SK-N-SH (cell line): ENCODE data around the gene GATA2. TPM values are rescaled to one million over a fixed set of nuclear protein-coding genes. Genes with fewer than 3 reads are reported as not detected.
A peak's percentile ranks its signal among the peaks of the same experiment; 100 is the strongest.

Source experiments
- CTCF ChIA-PET: fragments of 300-600, 350-600 bp; formaldehyde crosslinking; extraction: SDS; loops from one replicate; lab custom pipeline; 2021; lab: Yijun Ruan, JAX
- POLR2A ChIA-PET: fragments of 350-600 bp; sonication (Branson Sonifier 250); formaldehyde crosslinking; extraction: SDS; loops from one replicate; lab custom pipeline; 2020; ENCODE audit warnings: antibody characterized with exemption, inconsistent platforms; lab: Yijun Ruan, JAX
- DNase-seq: peaks from one replicate; pipeline ENCODE4 v3.0.0; 2012
- H2AFZ ChIP-seq: fragments of 200-600 bp; sonication (generic); 2 replicates; pipeline ENCODE4 v1.8.1; 2016; ENCODE audit warnings: antibody characterized with exemption, mild to moderate bottlenecking, low read depth
- H3F3A ChIP-seq: fragments of 200-600 bp; sonication (generic); replicated peaks from 2 replicates; pipeline ENCODE3; 2016; ENCODE audit warnings: antibody characterized with exemption, mild to moderate bottlenecking; ENCODE audit not compliant: insufficient read depth
- H3K27ac ChIP-seq, 2 experiments: fragments of 200-500 bp in 1 of 2; fragments of 200-600 bp in 1 of 2; sonication (Bioruptor generic) in 1 of 2; sonication (generic), shearing (Covaris generic) in 1 of 2; 2 replicates each; pipeline versions ENCODE4 v1.5.1 to v1.6.1; 2014 to 2016; ENCODE audit warnings: low read depth in 2 of 2, inconsistent platforms in 1 of 2, low read length in 1 of 2, mild to moderate bottlenecking in 1 of 2, mixed read lengths in 1 of 2
- H3K27me3 ChIP-seq: fragments of 200-600 bp; sonication (generic), shearing (Covaris generic); 2 replicates; pipeline ENCODE4 v1.6.1; 2016; ENCODE audit warnings: mixed run types; ENCODE audit not compliant: insufficient read depth
- H3K36me3 ChIP-seq, 2 experiments: fragments of 200-500 bp in 1 of 2; fragments of 200-600 bp in 1 of 2; sonication (Bioruptor generic) in 1 of 2; sonication (generic) in 1 of 2; replicated peaks in 1 of 2; 2 replicates each; pipeline versions ENCODE3 to v1.5.1; 2014 to 2016; ENCODE audit warnings: low read length in 1 of 2, mild to moderate bottlenecking in 1 of 2; ENCODE audit not compliant: insufficient read depth in 2 of 2, control insufficient read depth in 1 of 2
- H3K4me1 ChIP-seq, 2 experiments: fragments of 200-500 bp in 1 of 2; fragments of 200-600 bp in 1 of 2; sonication (Bioruptor generic) in 1 of 2; sonication (generic), shearing (Covaris generic) in 1 of 2; 2 replicates each; pipeline versions ENCODE4 v1.5.1 to v1.6.1; 2014 to 2016; ENCODE audit warnings: low read depth in 1 of 2, low read length in 1 of 2, mixed run types in 1 of 2; ENCODE audit not compliant: insufficient read depth in 2 of 2, control insufficient read depth in 1 of 2
- H3K4me2 ChIP-seq: fragments of 200-600 bp; sonication (generic), shearing (Covaris generic); 2 replicates; pipeline ENCODE4 v1.6.1; 2017; ENCODE audit warnings: mixed run types
- H3K4me3 ChIP-seq, 2 experiments: fragments of 200-500 bp in 1 of 2; fragments of 200-600 bp in 1 of 2; sonication (Bioruptor generic) in 1 of 2; sonication (generic), shearing (Covaris generic) in 1 of 2; 2 replicates each; pipeline versions ENCODE4 v1.5.1 to v1.8.1; 2014 to 2016; ENCODE audit warnings: low read depth in 2 of 2, inconsistent platforms in 1 of 2, low read length in 1 of 2, mild to moderate bottlenecking in 1 of 2, mixed read lengths in 1 of 2, moderate library complexity in 1 of 2
- H3K79me2 ChIP-seq: fragments of 200-600 bp; sonication (generic); 2 replicates; pipeline ENCODE4 v1.8.1; 2017; ENCODE audit warnings: mild to moderate bottlenecking; ENCODE audit not compliant: insufficient read depth
- H3K9ac ChIP-seq: fragments of 200-600 bp; sonication (generic); 2 replicates; pipeline ENCODE4 v1.6.1; 2017; ENCODE audit warnings: mixed run types
- H3K9me2 ChIP-seq: fragments of 200-600 bp; sonication (generic); 2 replicates; pipeline ENCODE4 v1.6.1; 2017; ENCODE audit warnings: mixed run types
- H3K9me3 ChIP-seq: fragments of 200-600 bp; sonication (generic); 2 replicates; pipeline ENCODE4 v1.6.1; 2017; ENCODE audit warnings: mixed run types, mild to moderate bottlenecking, moderate library complexity
- H4K20me1 ChIP-seq: fragments of 200-600 bp; sonication (generic); 2 replicates; pipeline ENCODE4 v1.6.1; 2017; ENCODE audit warnings: mild to moderate bottlenecking, mixed run types; ENCODE audit not compliant: insufficient read depth
- EZH2phosphoT487 ChIP-seq: fragments of 200-600 bp; sonication (generic); IDR thresholded peaks from 2 replicates; pipeline ENCODE4 v1.6.1; 2017; ENCODE audit warnings: low read depth, mixed run types, mild to moderate bottlenecking, antibody characterized with exemption, moderate library complexity, borderline replicate concordance
- FOSL2 ChIP-seq: IDR thresholded peaks from 2 replicates; pipeline ENCODE4 v1.4.0; 2012; ENCODE audit warnings: low read depth, mild to moderate bottlenecking, moderate library complexity, borderline replicate concordance
- JUND ChIP-seq: IDR thresholded peaks from 2 replicates; pipeline ENCODE4 v1.4.0; 2012
- NFIC ChIP-seq: IDR thresholded peaks from 2 replicates; pipeline ENCODE4 v1.4.0; 2012; ENCODE audit warnings: borderline replicate concordance
- POLR2AphosphoS5 ChIP-seq: IDR thresholded peaks from 2 replicates; pipeline ENCODE4 v1.6.1; 2012; ENCODE audit warnings: low read depth, low read length
- RFX5 ChIP-seq: IDR thresholded peaks from 2 replicates; pipeline ENCODE4 v1.6.1; 2012; ENCODE audit warnings: mild to moderate bottlenecking, improper control_type of control experiment, low read length
- WGBS: methylation state at CpG from one replicate; pipeline ENCODE4 v1.1.6; 2017; ENCODE audit warnings: low lambda C conversion rate; 5-methylcytosine and 5-hydroxymethylcytosine counted together
- polyA plus RNA-seq, 3 experiments: library from polyadenylated mRNA; depleted of rRNA; stranded (reverse); fragments of >200 nt; gene quantifications; 2 replicates each; pipeline ENCODE4 v1.2.3, GENCODE V29; 2012
- TF ChIP-seq, protein P1 (sequence below): IDR thresholded peaks from 2 replicates; pipeline ENCODE4 v1.4.0; 2012; ENCODE audit warnings: low read depth, borderline replicate concordance

The GATA2 gene
- polyA plus RNA-seq, 1 of the 3 experiments (the other 2 are of a cell fraction): 5.5 TPM

DNA sequence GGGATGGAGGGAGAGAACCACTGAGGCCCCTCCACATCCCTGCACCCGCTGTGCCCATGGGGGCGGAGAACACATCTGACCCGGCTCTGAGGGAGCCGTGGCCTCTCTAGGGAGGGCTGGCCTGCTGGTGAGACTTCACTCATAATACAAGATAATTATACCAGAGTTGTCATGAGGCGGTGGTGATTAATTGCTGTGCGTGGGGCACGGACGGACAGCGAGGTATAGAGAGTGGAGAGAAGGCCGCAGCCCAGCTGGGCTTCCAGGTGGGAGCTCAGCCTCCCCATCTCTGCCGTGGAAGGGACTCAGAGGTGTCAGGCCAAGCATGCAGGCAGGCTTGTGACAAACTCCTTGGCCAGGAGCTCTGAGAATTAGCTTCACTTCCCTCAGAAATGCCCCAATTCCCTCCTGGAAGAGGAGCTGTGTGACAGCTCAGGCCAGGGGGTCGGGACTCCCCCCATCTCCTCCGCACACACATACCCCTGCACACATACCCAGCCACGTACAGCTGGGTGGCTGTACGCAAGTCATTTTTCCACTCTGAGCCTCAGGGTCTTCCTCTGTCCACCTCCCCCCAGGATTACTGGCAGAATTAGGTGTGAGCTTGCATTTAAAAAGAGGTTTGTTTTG lies 6.0 kb upstream of the GATA2 start:
- WGBS: 86% methylated on average over 12 of the region's 15 CpGs
- no peak for DNase-seq
- POLR2A ChIA-PET: interaction anchor here (1.0 kb wide), 1 partner anchor 88 kb away, joined by 4 read pairs; no protein-coding TSS in a partner anchor

DNA sequence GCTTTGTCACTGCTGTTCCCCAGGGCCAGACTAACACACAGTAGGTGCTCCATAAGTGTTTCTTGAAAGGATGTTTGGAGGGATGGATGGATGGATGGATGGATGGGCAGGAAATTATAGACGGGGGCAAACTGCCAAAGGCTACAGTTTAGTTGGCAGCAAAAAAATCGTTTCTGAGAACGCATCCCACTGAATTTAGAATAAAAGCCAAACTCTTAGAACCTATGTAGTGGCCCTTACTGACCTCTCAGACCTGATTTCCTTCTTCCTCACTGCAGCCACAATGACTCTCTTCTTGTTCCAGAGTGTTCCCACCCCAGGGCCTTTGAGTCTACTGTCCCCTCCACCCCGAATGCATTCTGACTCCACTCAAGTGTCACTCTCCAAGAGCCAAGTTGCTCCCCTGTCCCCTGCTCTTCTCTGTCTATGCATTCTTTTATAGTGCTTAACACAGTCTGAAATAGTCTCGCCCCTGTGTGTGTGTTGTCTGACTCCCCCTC lies 5.2 kb upstream of the GATA2 start:
- no peaks in the 10 kb centered on the region for H3K27me3 ChIP-seq
- peaks cover 7% of the 10 kb centered on the region for H3F3A ChIP-seq
- no peak for DNase-seq
- peaks cover 0 to 47% of the 10 kb centered on the region in 2 experiments; a peak in 1 of 4 replicates for H3K4me1 ChIP-seq
- no peak overlapping the region for H2AFZ ChIP-seq
- H4K20me1 ChIP-seq: no peaks in the 10 kb centered on the region
- H3K9ac ChIP-seq: no peak overlapping the region
- no peaks in the 10 kb centered on the region for H3K36me3 ChIP-seq
- 37% methylated on average over 5 of the region's 5 CpGs for WGBS
- peak overlapping the region in 1 of 2 experiments; percentile 41; a peak in 2 of 4 replicates for H3K27ac ChIP-seq
- H3K4me2 ChIP-seq: no peak overlapping the region; the same call in 1 of the 2 replicates
- no peaks in the 10 kb centered on the region for H3K79me2 ChIP-seq
- peak overlapping the region; percentile 29 to 58; a peak in 2 of 4 replicates for H3K4me3 ChIP-seq
- POLR2A ChIA-PET: interaction anchor here (1.3 to 3.9 kb wide), 7 partner anchors 10 to 219 kb away, joined by 3 to 70 read pairs (median 12); no protein-coding TSS in a partner anchor
- CTCF ChIA-PET: interaction anchor here (0.6 to 4.1 kb wide), 20 partner anchors 16 to 403 kb away, joined by 3 to 57 read pairs (median 5); no protein-coding TSS in a partner anchor
- TF ChIP-seq RFX5: no peak
- no peaks in the 10 kb centered on the region for H3K9me3 ChIP-seq
- no peaks in the 10 kb centered on the region for H3K9me2 ChIP-seq

More for the DNA sequence above, 6.0 kb upstream of the GATA2 start:
- Histone ChIP-seq H3F3A (peaks cover 7% of the 10 kb centered on the region), H3K4me1 (peaks cover 0 to 39% of the 10 kb centered on the region in 2 experiments; a peak in 1 of 4 replicates), H3K36me3 (no peaks in the 10 kb centered on the region), H3K9ac (no peak overlapping the region), H3K79me2 (no peaks in the 10 kb centered on the region), H3K9me2 (no peaks in the 10 kb centered on the region), H3K4me2 (no peak overlapping the region), H3K4me3 (no peak overlapping the region), H3K27me3 (no peaks in the 10 kb centered on the region), H3K9me3 (no peaks in the 10 kb centered on the region), H4K20me1 (no peaks in the 10 kb centered on the region), H3K27ac (no peak overlapping the region), H2AFZ (no peak overlapping the region)
- CTCF ChIA-PET: interaction anchor here (0.6 to 1.6 kb wide), 10 partner anchors 77 to 405 kb away, joined by 3 to 7 read pairs (median 3); no protein-coding TSS in a partner anchor
- TF ChIP-seq NFIC (no peak), EZH2phosphoT487 (no peak), JUND (no peak), FOSL2 (no peak), POLR2AphosphoS5 (no peak)
- TF ChIP-seq, protein P1, sequence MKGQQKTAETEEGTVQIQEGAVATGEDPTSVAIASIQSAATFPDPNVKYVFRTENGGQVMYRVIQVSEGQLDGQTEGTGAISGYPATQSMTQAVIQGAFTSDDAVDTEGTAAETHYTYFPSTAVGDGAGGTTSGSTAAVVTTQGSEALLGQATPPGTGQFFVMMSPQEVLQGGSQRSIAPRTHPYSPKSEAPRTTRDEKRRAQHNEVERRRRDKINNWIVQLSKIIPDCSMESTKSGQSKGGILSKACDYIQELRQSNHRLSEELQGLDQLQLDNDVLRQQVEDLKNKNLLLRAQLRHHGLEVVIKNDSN: no peak
